Loucy (cell line): ENCODE measurements around the gene MPV17L.
"Not testable (repeated sequence)": the region's sequence is repeated elsewhere in the genome, so short reads cannot be mapped to it uniquely, and the experiment has no call there.

ENCODE experiments used
- H2AFZ ChIP-seq: fragments of 200-600 bp; sonication (generic); 2 replicates; pipeline ENCODE4 v1.6.0; 2016; ENCODE audit warnings: antibody characterized with exemption, mild to moderate bottlenecking, low read length, moderate library complexity
- H3F3A ChIP-seq: fragments of 200-600 bp; 2 replicates; pipeline ENCODE4 v1.6.0; 2016; ENCODE audit warnings: antibody characterized with exemption, low read depth, mild to moderate bottlenecking
- H3K27me3 ChIP-seq: fragments of 200-600 bp; sonication (generic); 2 replicates; pipeline ENCODE4 v1.6.1; 2014; ENCODE audit warnings: low read length, mild to moderate bottlenecking; ENCODE audit not compliant: insufficient read depth, poor library complexity, severe bottlenecking
- H3K36me3 ChIP-seq: fragments of 200-600 bp; sonication (generic); 2 replicates; pipeline ENCODE4 v1.6.1; 2016; ENCODE audit warnings: low read length; ENCODE audit not compliant: insufficient read depth
- H3K4me1 ChIP-seq: fragments of 200-600 bp; sonication (generic); 2 replicates; pipeline ENCODE4 v1.5.1; 2014; ENCODE audit warnings: low read length, mild to moderate bottlenecking; ENCODE audit not compliant: insufficient read depth, poor library complexity, severe bottlenecking
- H3K4me2 ChIP-seq: fragments of 200-600 bp; sonication (generic); 2 replicates; pipeline ENCODE4 v1.6.0; 2014; ENCODE audit warnings: antibody characterized with exemption, low read length, low read depth, mild to moderate bottlenecking; ENCODE audit not compliant: poor library complexity, severe bottlenecking
- H3K4me3 ChIP-seq: fragments of 200-600 bp; sonication (generic); 2 replicates; pipeline ENCODE4 v1.5.1; 2014; ENCODE audit warnings: low read length, mild to moderate bottlenecking, mixed read lengths; ENCODE audit not compliant: poor library complexity, severe bottlenecking
- H3K79me2 ChIP-seq: fragments of 200-600 bp; sonication (generic); 2 replicates; pipeline ENCODE4 v1.6.1; 2014; ENCODE audit warnings: low read length; ENCODE audit not compliant: insufficient read depth
- H3K9ac ChIP-seq: fragments of 200-600 bp; sonication (generic); 2 replicates; pipeline ENCODE4 v1.6.0; 2014; ENCODE audit warnings: mild to moderate bottlenecking, low read depth, low read length, moderate library complexity; ENCODE audit not compliant: poor library complexity, severe bottlenecking
- H3K9me2 ChIP-seq: fragments of 200-600 bp; sonication (generic); replicated peaks from 2 replicates; pipeline ENCODE4 v1.6.1; 2016; ENCODE audit warnings: low read depth, low read length, mixed read lengths
- H3K9me3 ChIP-seq: fragments of 200-600 bp; sonication (generic); 2 replicates; pipeline ENCODE4 v1.6.1; 2014; ENCODE audit warnings: mild to moderate bottlenecking, antibody characterized with exemption, low read length, low read depth; ENCODE audit not compliant: insufficient read depth
- H4K20me1 ChIP-seq: fragments of 200-600 bp; sonication (generic); 2 replicates; pipeline ENCODE4 v1.6.0; 2014; ENCODE audit warnings: antibody characterized with exemption, low read length, mild to moderate bottlenecking; ENCODE audit not compliant: insufficient read depth, poor library complexity, severe bottlenecking

The MPV17L gene

GRCh38 chr16:15378194-15378593 is 17.4 kb upstream of the MPV17L start, which contains the start of gene NPIPA5:
NPIPA5 (minus strand) TSS chr16:15378294; CDS start chr16:15378294, 0 bp downstream.
- not testable (repeated sequence) for H3K9ac ChIP-seq, H3K9me2 ChIP-seq, H2AFZ ChIP-seq

GRCh38 chr16:15382810-15383209 is 12.7 kb upstream of the MPV17L start:
- not testable (repeated sequence) for H3K4me1 ChIP-seq, H3K27me3 ChIP-seq, H4K20me1 ChIP-seq, H3K9me2 ChIP-seq, H3K4me2 ChIP-seq, H3K36me3 ChIP-seq, H3F3A ChIP-seq, H3K9ac ChIP-seq, H2AFZ ChIP-seq, H3K79me2 ChIP-seq, H3K9me3 ChIP-seq, H3K4me3 ChIP-seq

More at GRCh38 chr16:15378194-15378593, 17.4 kb upstream of the MPV17L start, which contains the start of gene NPIPA5:
- not testable (repeated sequence) for H3K4me3 ChIP-seq, H4K20me1 ChIP-seq, H3K9me3 ChIP-seq, H3K36me3 ChIP-seq, H3K4me2 ChIP-seq, H3F3A ChIP-seq, H3K4me1 ChIP-seq, H3K27me3 ChIP-seq, H3K79me2 ChIP-seq

GRCh38 chr16:15388060-15388459 is 7.5 kb upstream of the MPV17L start:
- H3K4me2 ChIP-seq, H3K4me3 ChIP-seq, H3K36me3 ChIP-seq, H3K4me1 ChIP-seq, H3K79me2 ChIP-seq, H3K27me3 ChIP-seq, H3K9me3 ChIP-seq, H3K9me2 ChIP-seq, H4K20me1 ChIP-seq, H3K9ac ChIP-seq, H3F3A ChIP-seq, H2AFZ ChIP-seq: not testable (repeated sequence)

- H3K79me2 ChIP-seq, H3K9me2 ChIP-seq, H3K4me2 ChIP-seq, H3K9ac ChIP-seq, H3K27me3 ChIP-seq, H3K9me3 ChIP-seq, H3K4me1 ChIP-seq, H3K36me3 ChIP-seq, H3K4me3 ChIP-seq, H2AFZ ChIP-seq, H4K20me1 ChIP-seq, H3F3A ChIP-seq: not testable (repeated sequence)
These were observed 5.6 kb upstream of the MPV17L start for GRCh38 chr16:15389916-15390315.

GRCh38 chr16:15393025-15393424 is 2.5 kb upstream of the MPV17L start:
- not testable (repeated sequence) for H3F3A ChIP-seq, H3K36me3 ChIP-seq, H3K27me3 ChIP-seq, H3K9me2 ChIP-seq, H3K79me2 ChIP-seq, H3K4me1 ChIP-seq, H3K9me3 ChIP-seq, H3K9ac ChIP-seq, H2AFZ ChIP-seq, H3K4me3 ChIP-seq, H4K20me1 ChIP-seq, H3K4me2 ChIP-seq

- H3K9ac ChIP-seq, result not testable (repeated sequence)
These were observed 915 bp downstream of the MPV17L start for GRCh38 chr16:15396509-15396829.

More at GRCh38 chr16:15396509-15396829, 915 bp downstream of the MPV17L start:
- H3K9me2 ChIP-seq, H3K4me3 ChIP-seq, H3K4me2 ChIP-seq, H2AFZ ChIP-seq, H3F3A ChIP-seq, H3K4me1 ChIP-seq, H4K20me1 ChIP-seq, H3K79me2 ChIP-seq, H3K27me3 ChIP-seq, H3K9me3 ChIP-seq, H3K36me3 ChIP-seq: not testable (repeated sequence)
